Cortex of kidney (tissue), 1 donor: ENCODE results near the gene IGFBP7.
"Not testable (repeated sequence)": the region's sequence is repeated elsewhere in the genome, so short reads cannot be mapped to it uniquely, and the experiment has no call there.

ENCODE experiments used
- DNase-seq: peaks from one replicate; lab custom pipeline; 2025; lab: John Stamatoyannopoulos, UW

Gene IGFBP7

GRCh38 chr4:57070461-57070860, 39.7 kb downstream of the IGFBP7 start:
- DNase-seq = no peak

GRCh38 chr4:57068237-57068981, 41.8 kb downstream of the IGFBP7 start:
- no peak for DNase-seq

GRCh38 chr4:57065730-57066482, 44.3 kb downstream of the IGFBP7 start:
- DNase-seq = no peak

- no peak for DNase-seq
Observed at GRCh38 chr4:57064811-57065711, 45.1 kb downstream of the IGFBP7 start.

GRCh38 chr4:57064120-57064519, 46.1 kb downstream of the IGFBP7 start:
- no peak for DNase-seq

GRCh38 chr4:57063518-57063917, 46.7 kb downstream of the IGFBP7 start:
- no peak for DNase-seq

- DNase-seq = no peak
Observed at GRCh38 chr4:57061395-57061794, 48.8 kb downstream of the IGFBP7 start.

- DNase-seq = not testable (repeated sequence)
Observed at GRCh38 chr4:57060717-57061067, 49.5 kb downstream of the IGFBP7 start.

- no peak for DNase-seq
Observed at GRCh38 chr4:57059890-57060716, 50.1 kb downstream of the IGFBP7 start.

- DNase-seq = no peak
Observed at GRCh38 chr4:57055886-57056285, 54.3 kb downstream of the IGFBP7 start.

GRCh38 chr4:57053508-57053907, 56.7 kb downstream of the IGFBP7 start:
- no peak for DNase-seq

- DNase-seq = no peak
Observed at GRCh38 chr4:57051524-57051923, 58.7 kb downstream of the IGFBP7 start.

- no peak for DNase-seq
Observed at GRCh38 chr4:57051095-57051494, 59.1 kb downstream of the IGFBP7 start.

GRCh38 chr4:57048590-57049304, 61.4 kb downstream of the IGFBP7 start:
- DNase-seq = no peak

- not testable (repeated sequence) for DNase-seq
Observed at GRCh38 chr4:57047046-57047445, 63.1 kb downstream of the IGFBP7 start.

- no peak for DNase-seq
Observed at GRCh38 chr4:57044996-57045395, 65.2 kb downstream of the IGFBP7 start.

GRCh38 chr4:57044279-57044678, 65.9 kb downstream of the IGFBP7 start:
- DNase-seq = no peak

GRCh38 chr4:57043347-57044251, 66.6 kb downstream of the IGFBP7 start:
- DNase-seq = no peak

GRCh38 chr4:57042711-57043169, 67.4 kb downstream of the IGFBP7 start:
- DNase-seq = no peak

- DNase-seq = no peak
Observed at GRCh38 chr4:57041020-57041419, 69.2 kb downstream of the IGFBP7 start.
